Stimulated activated CD4-positive, alpha-beta T cell treated with anti-CD3 and anti-CD28 coated beads, Interleukin-15, amount 100 ng/mL, for 48 hours (primary cell): ENCODE data around the gene NTNG2.

Experiments used
- DNase-seq, 2 donors: peaks; one replicate each; pipeline ENCODE4 v3.0.0-alpha.2; 2020; ENCODE audit warnings: low read depth in 2 of 2

Gene NTNG2

DNA sequence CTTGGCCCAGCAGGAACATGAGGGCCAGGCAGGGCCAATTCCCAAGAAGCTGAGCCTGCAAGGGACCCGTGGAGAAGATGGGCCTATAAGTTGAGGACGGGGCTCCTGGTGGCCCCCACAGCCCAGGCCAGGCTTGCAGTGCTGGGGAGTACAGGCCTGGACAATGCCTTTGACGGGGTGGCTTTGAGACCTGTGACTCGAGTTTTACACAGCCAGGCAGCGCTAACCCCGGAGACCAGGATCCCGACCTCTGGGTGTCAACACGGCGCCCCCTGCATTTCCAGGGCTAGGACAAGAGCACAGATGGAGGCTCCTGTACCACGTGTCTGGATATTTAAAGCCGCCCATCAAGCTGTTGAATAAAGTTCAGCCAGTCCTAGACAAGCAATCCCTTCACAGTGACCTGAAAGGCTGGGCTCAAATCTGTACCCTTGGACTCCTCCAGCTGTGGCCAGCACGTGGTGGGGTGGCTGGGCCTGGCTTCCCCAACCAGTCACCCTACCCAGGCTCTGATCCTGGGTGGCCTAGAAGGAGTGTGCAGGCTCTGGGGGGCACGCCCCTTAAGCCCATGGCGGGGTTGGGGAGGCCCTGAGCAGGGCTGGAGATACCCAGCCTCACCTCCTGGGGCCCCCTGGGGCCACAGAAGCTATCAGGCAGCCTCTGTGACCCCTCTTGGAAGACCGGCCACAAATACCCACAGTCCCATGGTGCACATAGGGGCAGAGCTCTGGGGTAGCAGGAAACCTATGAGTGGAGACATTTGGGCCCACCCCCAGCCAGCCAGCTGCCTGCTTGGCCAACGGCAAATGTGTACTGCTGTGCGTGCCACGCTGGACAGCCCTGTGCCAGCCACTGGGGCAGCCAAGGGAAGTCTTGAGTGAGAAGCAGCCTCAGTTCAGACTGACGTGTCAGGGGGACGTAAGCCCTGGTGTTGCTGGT lies 88.7 kb downstream of the NTNG2 start:
- no peak for DNase-seq

DNA sequence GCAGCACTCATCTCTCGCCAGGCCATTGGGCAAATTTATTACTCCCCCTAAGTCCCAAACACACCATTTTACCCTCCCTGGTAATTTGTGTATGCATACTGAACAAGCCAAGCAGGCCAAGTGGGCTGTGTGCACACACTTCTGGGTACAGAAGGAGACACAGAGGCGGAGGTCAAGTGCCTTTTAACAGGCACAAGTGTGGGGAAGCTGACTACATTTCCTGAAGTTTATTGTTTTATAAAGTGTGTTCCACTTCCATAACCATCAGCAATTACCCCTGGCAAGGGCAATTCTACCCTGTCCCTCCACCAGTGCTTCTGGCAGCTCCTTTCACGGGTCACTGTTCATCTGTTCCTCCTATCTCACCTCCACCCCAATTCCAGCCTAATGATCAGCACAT lies 99.0 kb downstream of the NTNG2 start:
- no peak for DNase-seq

- DNase-seq: no peak
Measured at GRCh38 chr9:132266017-132266416, 104.2 kb downstream of the NTNG2 start.

DNA sequence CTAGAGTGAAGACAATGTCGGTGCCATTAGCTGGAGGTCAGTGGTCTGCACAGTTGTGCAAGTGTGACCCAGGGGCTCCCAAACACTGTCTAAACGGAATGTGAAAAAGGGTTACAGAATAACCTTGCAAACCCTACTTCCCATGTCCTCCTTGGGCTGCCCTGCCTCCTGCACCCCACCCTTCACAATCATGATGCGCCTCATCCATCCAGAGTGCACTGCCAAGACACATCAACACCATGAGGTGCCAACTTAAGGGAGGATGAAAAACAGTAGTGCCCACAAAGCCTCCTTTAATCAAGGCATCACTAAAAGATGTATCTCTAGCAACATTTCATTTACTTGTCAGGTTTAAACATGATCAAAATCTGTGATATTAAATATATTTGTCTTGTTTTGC lies 105.8 kb downstream of the NTNG2 start:
- no peak for DNase-seq

- DNase-seq: peak; percentile 44 to 68
Measured at GRCh38 chr9:132268725-132269352, 107.0 kb downstream of the NTNG2 start.

GRCh38 chr9:132269704-132270516 lies 108.1 kb downstream of the NTNG2 start:
- peak in 1 of 2 donors; percentile 43 for DNase-seq

DNA sequence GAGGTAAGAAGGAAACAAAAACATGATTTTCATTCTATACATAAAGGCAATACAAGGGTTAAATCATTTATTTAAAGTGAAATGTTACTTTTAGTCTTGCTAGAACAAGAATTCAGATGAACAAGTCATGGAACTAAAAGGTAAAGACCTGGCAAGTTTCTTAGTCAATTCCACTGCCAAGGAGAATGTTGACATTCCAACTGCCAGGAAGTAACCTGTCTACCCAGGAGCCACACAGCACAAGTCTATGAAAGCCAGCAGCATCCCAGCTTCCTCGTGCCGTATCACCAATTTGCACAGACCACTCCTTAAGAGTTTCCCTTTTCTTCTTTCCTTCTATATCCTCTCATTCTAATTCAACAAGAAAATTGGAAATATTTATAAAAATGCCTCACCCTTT lies 113.0 kb downstream of the NTNG2 start:
- DNase-seq: no peak

DNA sequence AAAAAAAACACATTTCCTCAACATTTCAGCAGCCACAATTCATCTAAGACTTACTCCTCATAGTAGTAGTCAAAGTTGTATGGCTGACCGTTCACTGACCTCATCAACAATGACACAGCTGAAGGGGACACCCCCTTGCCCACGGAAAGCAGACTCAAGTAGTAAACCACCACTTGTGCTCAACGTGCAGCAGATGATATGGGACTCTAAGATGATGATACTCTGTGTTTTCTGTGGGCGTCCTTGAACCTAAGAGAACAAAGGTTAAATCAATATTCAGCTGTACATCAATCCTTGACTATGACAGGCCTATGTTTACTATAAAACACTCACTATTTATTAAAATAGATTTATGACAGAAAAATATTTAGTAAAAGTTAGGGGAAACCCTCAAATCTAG lies 121.3 kb downstream of the NTNG2 start:
- DNase-seq: peak in 1 of 2 donors; percentile 19

GRCh38 chr9:132283863-132284262 lies 122.0 kb downstream of the NTNG2 start:
- no peak for DNase-seq

DNA sequence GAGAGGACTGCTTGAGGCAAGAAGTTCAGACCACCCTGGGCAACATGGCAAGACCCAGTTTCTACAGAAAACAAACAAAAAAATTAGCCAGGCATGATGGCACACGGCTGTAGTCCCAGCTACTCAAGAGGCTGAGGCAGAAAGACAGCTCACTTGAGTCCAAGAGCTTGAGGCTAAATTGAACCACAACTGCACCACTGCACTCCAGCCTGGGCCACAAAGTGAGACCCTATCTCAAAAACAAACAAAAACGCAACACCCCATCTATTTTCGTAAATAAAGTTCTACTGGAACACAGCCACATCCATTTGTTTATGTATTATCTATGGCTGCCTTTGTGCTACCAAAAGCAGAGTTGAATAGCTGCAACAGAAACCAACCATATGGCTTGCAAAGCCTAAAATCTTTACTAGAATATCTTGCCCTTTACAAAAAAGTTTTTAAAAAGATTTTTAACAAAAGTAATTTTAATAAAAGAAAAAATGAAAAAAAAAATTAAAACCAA lies 125.5 kb downstream of the NTNG2 start:
- no peak for DNase-seq

GRCh38 chr9:132288361-132288760 lies 126.5 kb downstream of the NTNG2 start:
- DNase-seq: no peak

DNA sequence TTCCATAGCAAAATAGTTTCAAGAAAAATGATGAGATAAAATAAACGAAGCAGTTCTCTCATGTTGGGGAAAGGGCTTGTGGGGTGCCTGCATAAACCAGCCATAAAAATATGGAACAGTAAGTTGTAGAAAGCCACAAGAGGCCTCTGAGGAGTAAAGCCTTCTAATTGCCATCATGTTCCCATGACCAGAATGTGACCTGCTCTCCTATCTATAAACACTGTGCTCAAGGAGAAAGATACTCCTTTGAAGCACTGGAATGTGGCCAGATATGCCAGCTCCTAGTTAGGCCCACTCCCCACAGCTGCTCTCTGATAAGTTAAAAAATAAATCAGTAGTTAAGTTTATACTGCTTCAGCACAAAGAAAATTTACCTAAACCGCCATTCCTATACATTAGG lies 127.1 kb downstream of the NTNG2 start:
- DNase-seq: no peak

- DNase-seq: no peak
Measured at GRCh38 chr9:132293145-132293721, 131.4 kb downstream of the NTNG2 start.
